ENCODE results near the gene ZGRF1.
"Not testable (repeated sequence)": the region's sequence is repeated elsewhere in the genome, so short reads cannot be mapped to it uniquely, and the experiment has no call there.

Gene ZGRF1

GRCh38 chr4:112649055-112649408 is 12.3 kb upstream of the ZGRF1 start:
- DNase-seq (ENCODE audit: low read depth, low spot score) = no peak
- CTCF ChIA-PET = interaction anchor here (0.8 to 2.5 kb wide), 3 partner anchors 12 to 113 kb away, joined by 3 to 10 read pairs (median 10); partner anchors contain the start of genes LARP7 and ZGRF1
- H3K4me3 ChIP-seq (ENCODE audit: low read depth, low read length) = no peak overlapping the region
- POLR2A ChIA-PET = no interaction called here
- TF ChIP-seq CTCF (IDR thresholded peaks at IDR 0.05; ENCODE audit: insufficient read depth, low read length, missing control alignments) = no peak

GRCh38 chr4:112648263-112649054 is 11.8 kb upstream of the ZGRF1 start:
- no peak for TF ChIP-seq CTCF (IDR thresholded peaks at IDR 0.05; ENCODE audit: insufficient read depth, low read length, missing control alignments)
- CTCF ChIA-PET = interaction anchor here (1.3 to 5.6 kb wide), 4 partner anchors 11 to 313 kb away, joined by 5 to 25 read pairs (median 10); partner anchors contain the start of genes LARP7 and ZGRF1
- POLR2A ChIA-PET = no interaction called here
- no peak overlapping the region for H3K4me3 ChIP-seq (ENCODE audit: low read depth, low read length)
- DNase-seq (ENCODE audit: low read depth, low spot score) = no peak

- TF ChIP-seq CTCF (IDR thresholded peaks at IDR 0.05; ENCODE audit: insufficient read depth, low read length, missing control alignments) = no peak
- POLR2A ChIA-PET = no interaction called here
- no peak overlapping the region for H3K4me3 ChIP-seq (ENCODE audit: low read depth, low read length)
- no peak for DNase-seq (ENCODE audit: low read depth, low spot score)
- CTCF ChIA-PET = interaction anchor here (1.3 to 5.6 kb wide), 4 partner anchors 10 to 313 kb away, joined by 5 to 25 read pairs (median 10); partner anchors contain the start of genes LARP7 and ZGRF1
Observed at GRCh38 chr4:112647785-112648184, 11.1 kb upstream of the ZGRF1 start.

GRCh38 chr4:112646632-112647537 is 10.2 kb upstream of the ZGRF1 start:
- POLR2A ChIA-PET = no interaction called here
- no peak for TF ChIP-seq CTCF (IDR thresholded peaks at IDR 0.05; ENCODE audit: insufficient read depth, low read length, missing control alignments)
- CTCF ChIA-PET = interaction anchor here (2.1 to 5.6 kb wide), 4 partner anchors 9 to 119 kb away, joined by 10 to 25 read pairs (median 12); partner anchors contain the start of genes LARP7 and ZGRF1
- no peak overlapping the region for H3K4me3 ChIP-seq (ENCODE audit: low read depth, low read length)
- no peak for DNase-seq (ENCODE audit: low read depth, low spot score)

- no peak overlapping the region for H3K4me3 ChIP-seq (ENCODE audit: low read depth, low read length)
- TF ChIP-seq CTCF (IDR thresholded peaks at IDR 0.05; ENCODE audit: insufficient read depth, low read length, missing control alignments) = no peak
- ChIA-PET POLR2A (no interaction called here), CTCF (interaction anchor here (1.3 to 5.6 kb wide), 3 partner anchors 8 to 121 kb away, joined by 6 to 25 read pairs (median 13); partner anchors contain the start of genes LARP7 and ZGRF1)
- DNase-seq (ENCODE audit: low read depth, low spot score) = no peak
Observed at GRCh38 chr4:112645541-112646329, 9.0 kb upstream of the ZGRF1 start.

- CTCF ChIA-PET = interaction anchor here (1.3 to 5.6 kb wide), 4 partner anchors 8 to 293 kb away, joined by 5 to 25 read pairs (median 10); partner anchors contain the start of genes LARP7 and ZGRF1
- H3K4me3 ChIP-seq (ENCODE audit: low read depth, low read length); DNase-seq (ENCODE audit: low read depth, low spot score); POLR2A ChIA-PET: not testable (repeated sequence)
Observed at GRCh38 chr4:112644595-112645535, 8.2 kb upstream of the ZGRF1 start.
